SU-DHL-6 (cell line): Measurements from ENCODE around the gene ASNSD1.
"Not testable (repeated sequence)": the region's sequence is repeated elsewhere in the genome, so short reads cannot be mapped to it uniquely, and the experiment has no call there.

Experiments
- H2AFZ ChIP-seq: fragments of 200-600 bp; sonication (generic); 2 replicates; pipeline ENCODE4 v1.6.1; 2014; ENCODE audit warnings: low read depth, mild to moderate bottlenecking, moderate library complexity, mixed read lengths, antibody characterized with exemption, low read length; ENCODE audit not compliant: severe bottlenecking
- H3F3A ChIP-seq: fragments of 200-600 bp; shearing (Covaris generic); 2 replicates; pipeline ENCODE4 v1.6.0; 2016; ENCODE audit warnings: antibody characterized with exemption, mild to moderate bottlenecking; ENCODE audit not compliant: insufficient read depth
- H3K27ac ChIP-seq: fragments of 200-600 bp; sonication (generic); 2 replicates; pipeline ENCODE4 v1.5.1; 2016; ENCODE audit warnings: low read depth, mild to moderate bottlenecking, low read length, moderate library complexity, mixed read lengths
- H3K27me3 ChIP-seq: fragments of 200-600 bp; sonication (generic), shearing (Covaris generic); 2 replicates; pipeline ENCODE4 v1.6.0; 2014; ENCODE audit warnings: mild to moderate bottlenecking, low read length
- H3K36me3 ChIP-seq: fragments of 200-600 bp; sonication (generic); 2 replicates; pipeline ENCODE4 v1.6.1; 2014; ENCODE audit warnings: mild to moderate bottlenecking, low read length, mixed read lengths
- H3K4me2 ChIP-seq: fragments of 300-600, 200-600 bp; shearing (Covaris generic), sonication (generic); 2 replicates; pipeline ENCODE4 v1.6.0; 2014; ENCODE audit warnings: low read length, low read depth, mild to moderate bottlenecking; ENCODE audit not compliant: poor library complexity, severe bottlenecking
- H3K4me3 ChIP-seq: fragments of 200-600 bp; sonication (generic); 2 replicates; pipeline ENCODE4 v1.5.1; 2014; ENCODE audit warnings: antibody characterized with exemption, low read length, mild to moderate bottlenecking, mixed read lengths; ENCODE audit not compliant: insufficient read depth, poor library complexity, severe bottlenecking
- H3K79me2 ChIP-seq: fragments of 200-600 bp; sonication (generic); 2 replicates; pipeline ENCODE4 v1.6.1; 2014; ENCODE audit warnings: mild to moderate bottlenecking, low read length, moderate library complexity; ENCODE audit not compliant: insufficient read depth
- H3K9ac ChIP-seq: fragments of 200-600 bp; sonication (generic); 2 replicates; pipeline ENCODE4 v1.7.0; 2014; ENCODE audit warnings: mild to moderate bottlenecking, low read length
- H3K9me2 ChIP-seq: fragments of 200-600 bp; sonication (generic); replicated peaks from 2 replicates; pipeline ENCODE4 v1.6.1; 2014; ENCODE audit warnings: low read length; ENCODE audit not compliant: insufficient read depth
- H3K9me3 ChIP-seq: fragments of 200-600 bp; sonication (generic); 2 replicates; pipeline ENCODE4 v1.6.1; 2014; ENCODE audit warnings: low read length, mixed read lengths; ENCODE audit not compliant: insufficient read depth
- H4K20me1 ChIP-seq: fragments of 200-600 bp; sonication (generic); 2 replicates; pipeline ENCODE4 v1.6.1; 2014; ENCODE audit warnings: low read depth, mild to moderate bottlenecking, antibody characterized with exemption, low read length, moderate library complexity, mixed read lengths
- CTCF ChIP-seq: fragments of 200-600 bp; sonication (generic); IDR thresholded peaks from one replicate; pipeline ENCODE4 v1.5.1; 2017; ENCODE audit warnings: antibody characterized with exemption, mild to moderate bottlenecking, low read length, moderate library complexity; ENCODE audit not compliant: insufficient read depth, poor library complexity, severe bottlenecking
- EZH2phosphoT487 ChIP-seq: fragments of 200-600 bp; sonication (generic), shearing (Covaris generic); conservative IDR thresholded peaks from 2 replicates; pipeline ENCODE4 v1.6.1; 2018; ENCODE audit warnings: mild to moderate bottlenecking, antibody characterized with exemption, low read length, moderate library complexity, mixed read lengths

Gene ASNSD1

GRCh38 chr2:189648846-189649509 lies 12.3 kb upstream of the ASNSD1 start:
- Histone ChIP-seq H4K20me1 (no peaks in the 10 kb centered on the region), H3K4me3 (no peak overlapping the region), H3K9ac (no peak overlapping the region), H3K9me3 (no peaks in the 10 kb centered on the region), H3K27me3 (no peaks in the 10 kb centered on the region), H3K36me3 (no peaks in the 10 kb centered on the region), H2AFZ (no peak overlapping the region), H3F3A (no peaks in the 10 kb centered on the region), H3K9me2 (no peaks in the 10 kb centered on the region), H3K4me2 (no peak overlapping the region), H3K27ac (no peak overlapping the region), H3K79me2 (no peaks in the 10 kb centered on the region)
- TF ChIP-seq CTCF = no peak

GRCh38 chr2:189651284-189651683 lies 10.0 kb upstream of the ASNSD1 start:
- no peak overlapping the region for H3K9ac ChIP-seq
- no peak overlapping the region for H3K4me3 ChIP-seq
- no peaks in the 10 kb centered on the region for H3K9me3 ChIP-seq
- H3F3A ChIP-seq = no peaks in the 10 kb centered on the region
- H3K9me2 ChIP-seq = no peaks in the 10 kb centered on the region
- H2AFZ ChIP-seq = no peak overlapping the region
- H3K79me2 ChIP-seq = no peaks in the 10 kb centered on the region
- no peak overlapping the region for H3K4me2 ChIP-seq
- TF ChIP-seq EZH2phosphoT487 (no peak), CTCF (no peak)
- H4K20me1 ChIP-seq = no peaks in the 10 kb centered on the region
- H3K27ac ChIP-seq = no peak overlapping the region
- no peaks in the 10 kb centered on the region for H3K27me3 ChIP-seq
- H3K36me3 ChIP-seq = no peaks in the 10 kb centered on the region

GRCh38 chr2:189653464-189653863 lies 7.8 kb upstream of the ASNSD1 start:
- H3K27me3 ChIP-seq, H3K4me2 ChIP-seq, H3K79me2 ChIP-seq, H3F3A ChIP-seq, H3K9ac ChIP-seq, H3K4me3 ChIP-seq, H4K20me1 ChIP-seq, H3K9me2 ChIP-seq, H2AFZ ChIP-seq, H3K36me3 ChIP-seq, H3K27ac ChIP-seq, H3K9me3 ChIP-seq: not testable (repeated sequence)

GRCh38 chr2:189654641-189655040 lies 6.6 kb upstream of the ASNSD1 start:
- no peak overlapping the region for H3K4me3 ChIP-seq
- no peaks in the 10 kb centered on the region for H3K79me2 ChIP-seq
- H3K4me2 ChIP-seq = no peak overlapping the region
- H3F3A ChIP-seq = no peaks in the 10 kb centered on the region
- no peaks in the 10 kb centered on the region for H4K20me1 ChIP-seq
- H3K9ac ChIP-seq = no peak overlapping the region
- no peak overlapping the region for H2AFZ ChIP-seq
- TF ChIP-seq EZH2phosphoT487 = no peak
- no peak for TF ChIP-seq CTCF
- no peaks in the 10 kb centered on the region for H3K36me3 ChIP-seq
- H3K9me2 ChIP-seq = no peaks in the 10 kb centered on the region
- H3K27me3 ChIP-seq = no peaks in the 10 kb centered on the region
- no peak overlapping the region for H3K27ac ChIP-seq
- H3K9me3 ChIP-seq = no peaks in the 10 kb centered on the region
